Measurements from ENCODE around the gene GSN.

GSN gene

GRCh38 chr9:121240472-121241135 is 27.4 kb upstream of the GSN start:
- no peaks in the 10 kb centered on the region for H3K27me3 ChIP-seq
- TF ChIP-seq, protein P1, sequence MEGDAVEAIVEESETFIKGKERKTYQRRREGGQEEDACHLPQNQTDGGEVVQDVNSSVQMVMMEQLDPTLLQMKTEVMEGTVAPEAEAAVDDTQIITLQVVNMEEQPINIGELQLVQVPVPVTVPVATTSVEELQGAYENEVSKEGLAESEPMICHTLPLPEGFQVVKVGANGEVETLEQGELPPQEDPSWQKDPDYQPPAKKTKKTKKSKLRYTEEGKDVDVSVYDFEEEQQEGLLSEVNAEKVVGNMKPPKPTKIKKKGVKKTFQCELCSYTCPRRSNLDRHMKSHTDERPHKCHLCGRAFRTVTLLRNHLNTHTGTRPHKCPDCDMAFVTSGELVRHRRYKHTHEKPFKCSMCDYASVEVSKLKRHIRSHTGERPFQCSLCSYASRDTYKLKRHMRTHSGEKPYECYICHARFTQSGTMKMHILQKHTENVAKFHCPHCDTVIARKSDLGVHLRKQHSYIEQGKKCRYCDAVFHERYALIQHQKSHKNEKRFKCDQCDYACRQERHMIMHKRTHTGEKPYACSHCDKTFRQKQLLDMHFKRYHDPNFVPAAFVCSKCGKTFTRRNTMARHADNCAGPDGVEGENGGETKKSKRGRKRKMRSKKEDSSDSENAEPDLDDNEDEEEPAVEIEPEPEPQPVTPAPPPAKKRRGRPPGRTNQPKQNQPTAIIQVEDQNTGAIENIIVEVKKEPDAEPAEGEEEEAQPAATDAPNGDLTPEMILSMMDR (IDR thresholded peaks at IDR 0.05; ENCODE audit: low read depth, low read length): no peak
- no peak for DNase-seq
- H3K9me3 ChIP-seq: no peaks in the 10 kb centered on the region; the same call in 1 of the 2 replicates
- H3K36me3 ChIP-seq: no peaks in the 10 kb centered on the region
- no peak overlapping the region for H3K4me3 ChIP-seq (ENCODE audit: low read depth, low read length)
- H3K4me1 ChIP-seq: no peaks in the 10 kb centered on the region

- TF ChIP-seq, protein P1 (IDR thresholded peaks at IDR 0.05; ENCODE audit: low read depth, low read length): no peak
- Histone ChIP-seq H3K4me1 (no peaks in the 10 kb centered on the region), H3K9me3 (no peaks in the 10 kb centered on the region; the same call in 1 of the 2 replicates), H3K36me3 (no peaks in the 10 kb centered on the region), H3K4me3 (ENCODE audit: low read depth, low read length) (no peak overlapping the region), H3K27me3 (no peaks in the 10 kb centered on the region)
- DNase-seq: no peak
Observed at GRCh38 chr9:121242219-121242958, 25.6 kb upstream of the GSN start.

DNA sequence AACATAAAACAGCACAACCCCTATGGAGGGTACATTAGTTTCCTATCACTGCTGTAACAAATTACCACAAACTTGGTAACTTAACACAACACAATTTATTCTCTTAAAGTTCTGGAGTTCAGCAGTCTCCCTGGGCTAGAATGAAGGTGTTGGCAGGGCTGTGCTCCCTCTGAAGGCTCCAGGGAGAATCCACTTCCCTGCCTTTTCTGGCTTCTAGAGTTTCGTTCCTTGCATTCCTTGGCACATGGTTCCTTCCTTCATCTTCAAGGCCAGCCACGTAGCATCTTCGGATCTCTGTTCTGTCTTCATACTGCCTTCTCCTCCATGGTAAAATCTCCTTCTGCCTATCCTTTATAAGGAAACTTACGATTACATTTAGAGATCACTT is 25.0 kb upstream of the GSN start:
- Histone ChIP-seq H3K9me3 (no peaks in the 10 kb centered on the region; the same call in 1 of the 2 replicates), H3K27me3 (no peaks in the 10 kb centered on the region), H3K4me3 (ENCODE audit: low read depth, low read length) (no peak overlapping the region), H3K4me1 (no peaks in the 10 kb centered on the region), H3K36me3 (no peaks in the 10 kb centered on the region)
- TF ChIP-seq, protein P1 (IDR thresholded peaks at IDR 0.05; ENCODE audit: low read depth, low read length): no peak
- DNase-seq: no peak

GRCh38 chr9:121246821-121247561 is 21.0 kb upstream of the GSN start:
- TF ChIP-seq, protein P1 (IDR thresholded peaks at IDR 0.05; ENCODE audit: low read depth, low read length): no peak
- Histone ChIP-seq H3K36me3 (no peaks in the 10 kb centered on the region), H3K4me1 (no peaks in the 10 kb centered on the region), H3K9me3 (no peaks in the 10 kb centered on the region), H3K27me3 (no peaks in the 10 kb centered on the region), H3K4me3 (ENCODE audit: low read depth, low read length) (no peak overlapping the region)
- DNase-seq: no peak

GRCh38 chr9:121249563-121249962 is 18.4 kb upstream of the GSN start:
- no peak for DNase-seq

More at GRCh38 chr9:121249563-121249962, 18.4 kb upstream of the GSN start:
- TF ChIP-seq, protein P1 (IDR thresholded peaks at IDR 0.05; ENCODE audit: low read depth, low read length): no peak
- peaks cover 2% of the 10 kb centered on the region for H3K27me3 ChIP-seq
- H3K4me3 ChIP-seq (ENCODE audit: low read depth, low read length): no peak overlapping the region
- H3K36me3 ChIP-seq: no peaks in the 10 kb centered on the region
- no peaks in the 10 kb centered on the region for H3K9me3 ChIP-seq
- H3K4me1 ChIP-seq: no peaks in the 10 kb centered on the region
